GM23338 (cell line): ENCODE data around the gene ERVH48-1. TPM values are rescaled to one million over a fixed set of nuclear protein-coding genes. Genes with fewer than 3 reads are reported as not detected.
A peak's percentile ranks its signal among the peaks of the same experiment; 100 is the strongest.

Experiments used
- ATAC-seq: fragments of 200-7000 bp; cut with Tn5 transposase; 3 replicates; pipeline ENCODE4 v1.9.1; 2020
- DNase-seq: peaks from one replicate; pipeline ENCODE4 v3.0.0-alpha.2; 2015; ENCODE audit warnings: low spot score
- H2AFZ ChIP-seq: fragments of 200-600 bp; sonication (generic); 2 replicates; pipeline ENCODE4 v1.8.0; 2016; ENCODE audit warnings: antibody characterized with exemption, mild to moderate bottlenecking, moderate library complexity
- H3F3A ChIP-seq: fragments of 200-600 bp; sonication (generic); replicated peaks from 2 replicates; pipeline ENCODE4 v1.8.0; 2017; ENCODE audit warnings: antibody characterized with exemption, mixed run types, low read depth
- H3K27ac ChIP-seq: fragments of 200-600 bp; sonication (generic); 2 replicates; pipeline ENCODE4 v1.6.1; 2016; ENCODE audit warnings: low read depth
- H3K27me3 ChIP-seq: fragments of 200-600 bp; sonication (generic); 2 replicates; pipeline ENCODE4 v1.8.0; 2016; ENCODE audit warnings: mild to moderate bottlenecking, mixed run types, moderate library complexity; ENCODE audit not compliant: insufficient read depth
- H3K36me3 ChIP-seq: fragments of 200-600 bp; sonication (generic); 2 replicates; pipeline ENCODE4 v1.8.0; 2016; ENCODE audit warnings: mild to moderate bottlenecking; ENCODE audit not compliant: insufficient read depth
- H3K4me1 ChIP-seq: fragments of 200-600 bp; sonication (generic); 2 replicates; pipeline ENCODE4 v1.8.0; 2016; ENCODE audit warnings: mild to moderate bottlenecking, moderate library complexity; ENCODE audit not compliant: insufficient read depth
- H3K4me2 ChIP-seq: fragments of 200-600 bp; sonication (generic); 2 replicates; pipeline ENCODE4 v1.7.1; 2017; ENCODE audit warnings: mixed run types
- H3K4me3 ChIP-seq: fragments of 200-600 bp; sonication (generic); 2 replicates; pipeline ENCODE4 v1.6.1; 2016; ENCODE audit warnings: mixed run types
- H3K79me2 ChIP-seq: fragments of 200-600 bp; sonication (generic); replicated peaks from 2 replicates; pipeline ENCODE4 v1.8.0; 2017; ENCODE audit warnings: mild to moderate bottlenecking; ENCODE audit not compliant: insufficient read depth
- H3K9me2 ChIP-seq: fragments of 200-600 bp; sonication (generic); 2 replicates; pipeline ENCODE4 v1.8.0; 2017; ENCODE audit not compliant: insufficient read depth
- H4K20me1 ChIP-seq: fragments of 200-600 bp; sonication (generic); replicated peaks from 2 replicates; pipeline ENCODE4 v1.8.0; 2017; ENCODE audit warnings: mild to moderate bottlenecking; ENCODE audit not compliant: insufficient read depth
- H3K27ac Mint-ChIP-seq: 2 replicates; pipeline ENCODE4 v1.8.0; 2020; ENCODE audit warnings: inconsistent platforms, mild to moderate bottlenecking, moderate library complexity, mixed read lengths
- H3K27me3 Mint-ChIP-seq: 3 replicates; pipeline ENCODE4 v1.8.0; 2022; ENCODE audit warnings: low read depth, mild to moderate bottlenecking, moderate library complexity, mixed read lengths, inconsistent platforms; ENCODE audit not compliant: insufficient read depth, poor library complexity
- H3K36me3 Mint-ChIP-seq: 3 replicates; pipeline ENCODE4 v1.8.0; 2021; ENCODE audit warnings: low read depth, mild to moderate bottlenecking, inconsistent platforms, moderate library complexity, mixed read lengths
- H3K4me1 Mint-ChIP-seq: 3 replicates; pipeline ENCODE4 v1.8.0; 2020; ENCODE audit warnings: mild to moderate bottlenecking, inconsistent platforms, mixed read lengths
- H3K4me3 Mint-ChIP-seq: 3 replicates; pipeline ENCODE4 v1.8.0; 2021; ENCODE audit warnings: moderate library complexity, mild to moderate bottlenecking, inconsistent platforms, mixed read lengths
- H3K9me3 Mint-ChIP-seq: 3 replicates; pipeline ENCODE4 v1.8.0; 2020; ENCODE audit warnings: moderate library complexity, mild to moderate bottlenecking, inconsistent platforms, mixed read lengths
- CREB1 ChIP-seq: fragments of 250-450 bp; sonication (Bioruptor Pico); IDR thresholded peaks from 2 replicates; pipeline ENCODE4 v1.5.0; 2020; ENCODE audit warnings: low read depth, mild to moderate bottlenecking, moderate library complexity
- CTCF ChIP-seq, 2 experiments: fragments of 200-600 bp in 1 of 2; sonication (generic) in 1 of 2; conservative IDR thresholded peaks; 2 replicates each; pipeline versions ENCODE4 v1.5.1 to v1.6.1; 2016 to 2017; ENCODE audit warnings: antibody characterized with exemption in 2 of 2, low read depth in 2 of 2, mild to moderate bottlenecking in 2 of 2, moderate library complexity in 1 of 2
- EZH2 ChIP-seq: fragments of 200-600 bp; sonication (generic); IDR thresholded peaks from one replicate; pipeline ENCODE4 v1.8.0; 2017; ENCODE audit warnings: antibody characterized with exemption, mild to moderate bottlenecking, low read depth; ENCODE audit not compliant: unreplicated experiment
- EZH2phosphoT487 ChIP-seq: fragments of 200-600 bp; sonication (generic); IDR thresholded peaks from one replicate; pipeline ENCODE4 v1.8.1; 2018; ENCODE audit warnings: antibody characterized with exemption; ENCODE audit not compliant: unreplicated experiment
- JUNB ChIP-seq: IDR thresholded peaks from one replicate; pipeline ENCODE4 v1.6.1; 2016; ENCODE audit warnings: antibody characterized with exemption; ENCODE audit not compliant: unreplicated experiment
- NANOG ChIP-seq: IDR thresholded peaks from 2 replicates; pipeline ENCODE4 v1.6.1; 2016; ENCODE audit warnings: antibody characterized with exemption, borderline replicate concordance
- POLR2AphosphoS5 ChIP-seq: IDR thresholded peaks from 2 replicates; pipeline ENCODE4 v1.6.1; 2016; ENCODE audit warnings: antibody characterized with exemption, low read depth
- STAT1 ChIP-seq: IDR thresholded peaks from one replicate; pipeline ENCODE4 v1.6.1; 2016; ENCODE audit warnings: antibody characterized with exemption; ENCODE audit not compliant: unreplicated experiment
- ZNF114 ChIP-seq: fragments of 250-450 bp; sonication (Bioruptor Pico); IDR thresholded peaks from 2 replicates; pipeline ENCODE4 v1.5.0; 2020; ENCODE audit warnings: mild to moderate bottlenecking, moderate library complexity
- ZNF331 ChIP-seq: fragments of 250-450 bp; sonication (Bioruptor Pico); IDR thresholded peaks from 2 replicates; pipeline ENCODE4 v1.5.0; 2020; ENCODE audit warnings: low read depth, mild to moderate bottlenecking, moderate library complexity
- polyA plus RNA-seq: library from polyadenylated mRNA; unstranded; fragments of >200 nt; fragmentation: Nextera tagmentation; extraction: Ambion mirVana; gene quantifications from 2 replicates; pipeline ENCODE4 v1.2.1, GENCODE V29; 2016
- total RNA-seq: library from RNA; depleted of rRNA; stranded (reverse); fragments of >200 nt; shearing (Covaris generic); gene quantifications from 2 replicates; pipeline ENCODE4 v1.2.3, GENCODE V29; 2014
- TF ChIP-seq, protein P1 (sequence below): IDR thresholded peaks from 2 replicates; pipeline ENCODE4 v1.6.1; 2016; ENCODE audit warnings: antibody characterized with exemption
- TF ChIP-seq, protein P2 (sequence below): IDR thresholded peaks from one replicate; pipeline ENCODE4 v1.6.1; 2018; ENCODE audit warnings: antibody characterized with exemption; ENCODE audit not compliant: unreplicated experiment
- TF ChIP-seq, protein P3 (sequence below): fragments of 250-450 bp; sonication (Bioruptor Pico); IDR thresholded peaks from 2 replicates; pipeline ENCODE4 v1.5.0; 2020; ENCODE audit warnings: mild to moderate bottlenecking, moderate library complexity

Gene ERVH48-1
- total and polyA plus RNA-seq, 2 experiments from 2014 or later: 31.7 to 37.0 TPM

GRCh38 chr21:42964086-42964485 lies 38.7 kb upstream of the ERVH48-1 start:
- TF ChIP-seq STAT1: no peak
- TF ChIP-seq JUNB: no peak
- no peak for TF ChIP-seq ZNF114
- no peak for TF ChIP-seq NANOG
- TF ChIP-seq CTCF (conservative IDR thresholded peaks at IDR 0.05; ENCODE audit: low read depth in 2 of 2): no peak
- no peak for TF ChIP-seq POLR2AphosphoS5
- no peak for TF ChIP-seq CREB1 (CRISPR knock-in tag)
- TF ChIP-seq EZH2: no peak
- no peak for TF ChIP-seq ZNF331 (CRISPR knock-in tag)
- no peak for TF ChIP-seq EZH2phosphoT487
- TF ChIP-seq, protein P1, sequence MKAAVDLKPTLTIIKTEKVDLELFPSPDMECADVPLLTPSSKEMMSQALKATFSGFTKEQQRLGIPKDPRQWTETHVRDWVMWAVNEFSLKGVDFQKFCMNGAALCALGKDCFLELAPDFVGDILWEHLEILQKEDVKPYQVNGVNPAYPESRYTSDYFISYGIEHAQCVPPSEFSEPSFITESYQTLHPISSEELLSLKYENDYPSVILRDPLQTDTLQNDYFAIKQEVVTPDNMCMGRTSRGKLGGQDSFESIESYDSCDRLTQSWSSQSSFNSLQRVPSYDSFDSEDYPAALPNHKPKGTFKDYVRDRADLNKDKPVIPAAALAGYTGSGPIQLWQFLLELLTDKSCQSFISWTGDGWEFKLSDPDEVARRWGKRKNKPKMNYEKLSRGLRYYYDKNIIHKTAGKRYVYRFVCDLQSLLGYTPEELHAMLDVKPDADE: no peak
- TF ChIP-seq, protein P2, sequence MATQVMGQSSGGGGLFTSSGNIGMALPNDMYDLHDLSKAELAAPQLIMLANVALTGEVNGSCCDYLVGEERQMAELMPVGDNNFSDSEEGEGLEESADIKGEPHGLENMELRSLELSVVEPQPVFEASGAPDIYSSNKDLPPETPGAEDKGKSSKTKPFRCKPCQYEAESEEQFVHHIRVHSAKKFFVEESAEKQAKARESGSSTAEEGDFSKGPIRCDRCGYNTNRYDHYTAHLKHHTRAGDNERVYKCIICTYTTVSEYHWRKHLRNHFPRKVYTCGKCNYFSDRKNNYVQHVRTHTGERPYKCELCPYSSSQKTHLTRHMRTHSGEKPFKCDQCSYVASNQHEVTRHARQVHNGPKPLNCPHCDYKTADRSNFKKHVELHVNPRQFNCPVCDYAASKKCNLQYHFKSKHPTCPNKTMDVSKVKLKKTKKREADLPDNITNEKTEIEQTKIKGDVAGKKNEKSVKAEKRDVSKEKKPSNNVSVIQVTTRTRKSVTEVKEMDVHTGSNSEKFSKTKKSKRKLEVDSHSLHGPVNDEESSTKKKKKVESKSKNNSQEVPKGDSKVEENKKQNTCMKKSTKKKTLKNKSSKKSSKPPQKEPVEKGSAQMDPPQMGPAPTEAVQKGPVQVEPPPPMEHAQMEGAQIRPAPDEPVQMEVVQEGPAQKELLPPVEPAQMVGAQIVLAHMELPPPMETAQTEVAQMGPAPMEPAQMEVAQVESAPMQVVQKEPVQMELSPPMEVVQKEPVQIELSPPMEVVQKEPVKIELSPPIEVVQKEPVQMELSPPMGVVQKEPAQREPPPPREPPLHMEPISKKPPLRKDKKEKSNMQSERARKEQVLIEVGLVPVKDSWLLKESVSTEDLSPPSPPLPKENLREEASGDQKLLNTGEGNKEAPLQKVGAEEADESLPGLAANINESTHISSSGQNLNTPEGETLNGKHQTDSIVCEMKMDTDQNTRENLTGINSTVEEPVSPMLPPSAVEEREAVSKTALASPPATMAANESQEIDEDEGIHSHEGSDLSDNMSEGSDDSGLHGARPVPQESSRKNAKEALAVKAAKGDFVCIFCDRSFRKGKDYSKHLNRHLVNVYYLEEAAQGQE: no peak
- TF ChIP-seq, protein P3, sequence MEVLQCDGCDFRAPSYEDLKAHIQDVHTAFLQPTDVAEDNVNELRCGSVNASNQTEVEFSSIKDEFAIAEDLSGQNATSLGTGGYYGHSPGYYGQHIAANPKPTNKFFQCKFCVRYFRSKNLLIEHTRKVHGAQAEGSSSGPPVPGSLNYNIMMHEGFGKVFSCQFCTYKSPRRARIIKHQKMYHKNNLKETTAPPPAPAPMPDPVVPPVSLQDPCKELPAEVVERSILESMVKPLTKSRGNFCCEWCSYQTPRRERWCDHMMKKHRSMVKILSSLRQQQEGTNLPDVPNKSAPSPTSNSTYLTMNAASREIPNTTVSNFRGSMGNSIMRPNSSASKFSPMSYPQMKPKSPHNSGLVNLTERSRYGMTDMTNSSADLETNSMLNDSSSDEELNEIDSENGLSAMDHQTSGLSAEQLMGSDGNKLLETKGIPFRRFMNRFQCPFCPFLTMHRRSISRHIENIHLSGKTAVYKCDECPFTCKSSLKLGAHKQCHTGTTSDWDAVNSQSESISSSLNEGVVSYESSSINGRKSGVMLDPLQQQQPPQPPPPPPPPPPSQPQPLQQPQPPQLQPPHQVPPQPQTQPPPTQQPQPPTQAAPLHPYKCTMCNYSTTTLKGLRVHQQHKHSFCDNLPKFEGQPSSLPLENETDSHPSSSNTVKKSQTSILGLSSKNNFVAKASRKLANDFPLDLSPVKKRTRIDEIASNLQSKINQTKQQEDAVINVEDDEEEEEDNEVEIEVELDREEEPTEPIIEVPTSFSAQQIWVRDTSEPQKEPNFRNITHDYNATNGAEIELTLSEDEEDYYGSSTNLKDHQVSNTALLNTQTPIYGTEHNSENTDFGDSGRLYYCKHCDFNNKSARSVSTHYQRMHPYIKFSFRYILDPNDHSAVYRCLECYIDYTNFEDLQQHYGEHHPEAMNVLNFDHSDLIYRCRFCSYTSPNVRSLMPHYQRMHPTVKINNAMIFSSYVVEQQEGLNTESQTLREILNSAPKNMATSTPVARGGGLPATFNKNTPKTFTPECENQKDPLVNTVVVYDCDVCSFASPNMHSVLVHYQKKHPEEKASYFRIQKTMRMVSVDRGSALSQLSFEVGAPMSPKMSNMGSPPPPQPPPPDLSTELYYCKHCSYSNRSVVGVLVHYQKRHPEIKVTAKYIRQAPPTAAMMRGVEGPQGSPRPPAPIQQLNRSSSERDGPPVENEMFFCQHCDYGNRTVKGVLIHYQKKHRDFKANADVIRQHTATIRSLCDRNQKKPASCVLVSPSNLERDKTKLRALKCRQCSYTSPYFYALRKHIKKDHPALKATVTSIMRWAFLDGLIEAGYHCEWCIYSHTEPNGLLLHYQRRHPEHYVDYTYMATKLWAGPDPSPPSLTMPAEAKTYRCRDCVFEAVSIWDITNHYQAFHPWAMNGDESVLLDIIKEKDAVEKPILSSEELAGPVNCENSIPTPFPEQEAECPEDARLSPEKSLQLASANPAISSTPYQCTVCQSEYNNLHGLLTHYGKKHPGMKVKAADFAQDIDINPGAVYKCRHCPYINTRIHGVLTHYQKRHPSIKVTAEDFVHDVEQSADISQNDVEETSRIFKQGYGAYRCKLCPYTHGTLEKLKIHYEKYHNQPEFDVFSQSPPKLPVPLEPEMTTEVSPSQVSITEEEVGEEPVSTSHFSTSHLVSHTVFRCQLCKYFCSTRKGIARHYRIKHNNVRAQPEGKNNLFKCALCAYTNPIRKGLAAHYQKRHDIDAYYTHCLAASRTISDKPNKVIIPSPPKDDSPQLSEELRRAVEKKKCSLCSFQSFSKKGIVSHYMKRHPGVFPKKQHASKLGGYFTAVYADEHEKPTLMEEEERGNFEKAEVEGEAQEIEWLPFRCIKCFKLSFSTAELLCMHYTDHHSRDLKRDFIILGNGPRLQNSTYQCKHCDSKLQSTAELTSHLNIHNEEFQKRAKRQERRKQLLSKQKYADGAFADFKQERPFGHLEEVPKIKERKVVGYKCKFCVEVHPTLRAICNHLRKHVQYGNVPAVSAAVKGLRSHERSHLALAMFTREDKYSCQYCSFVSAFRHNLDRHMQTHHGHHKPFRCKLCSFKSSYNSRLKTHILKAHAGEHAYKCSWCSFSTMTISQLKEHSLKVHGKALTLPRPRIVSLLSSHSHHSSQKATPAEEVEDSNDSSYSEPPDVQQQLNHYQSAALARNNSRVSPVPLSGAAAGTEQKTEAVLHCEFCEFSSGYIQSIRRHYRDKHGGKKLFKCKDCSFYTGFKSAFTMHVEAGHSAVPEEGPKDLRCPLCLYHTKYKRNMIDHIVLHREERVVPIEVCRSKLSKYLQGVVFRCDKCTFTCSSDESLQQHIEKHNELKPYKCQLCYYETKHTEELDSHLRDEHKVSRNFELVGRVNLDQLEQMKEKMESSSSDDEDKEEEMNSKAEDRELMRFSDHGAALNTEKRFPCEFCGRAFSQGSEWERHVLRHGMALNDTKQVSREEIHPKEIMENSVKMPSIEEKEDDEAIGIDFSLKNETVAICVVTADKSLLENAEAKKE (CRISPR knock-in tag): no peak
- Mint-ChIP-seq H3K9me3 (peaks cover 5% of the 10 kb centered on the region; the same call in 2 of the 3 replicates), H3K27ac (no peak overlapping the region), H3K4me3 (no peak overlapping the region), H3K4me1 (peaks cover 17% of the 10 kb centered on the region), H3K36me3 (peaks cover 3% of the 10 kb centered on the region; the same call in 1 of the 3 replicates), H3K27me3 (peaks cover 15% of the 10 kb centered on the region)
- no peaks in the 10 kb centered on the region for H4K20me1 ChIP-seq
- peak overlapping the region; percentile 28; the same call in 1 of the 2 replicates for H2AFZ ChIP-seq
- ATAC-seq: no peak
- H3K4me3 ChIP-seq: no peak overlapping the region
- no peak overlapping the region for H3K4me2 ChIP-seq
- H3K79me2 ChIP-seq: no peaks in the 10 kb centered on the region
- no peaks in the 10 kb centered on the region for H3K36me3 ChIP-seq
- no peak for DNase-seq
- H3K9me2 ChIP-seq: no peaks in the 10 kb centered on the region
- no peaks in the 10 kb centered on the region for H3K27me3 ChIP-seq
- H3K4me1 ChIP-seq: 0 out of 2 replicates have a peak, but pooled peaks cover 10% of the 10 kb centered on the region
- H3K27ac ChIP-seq: no peak overlapping the region
- peaks cover 6% of the 10 kb centered on the region for H3F3A ChIP-seq
